ENCODE results near the gene CMBL. TPM values are rescaled to one million over a fixed set of nuclear protein-coding genes. Genes with fewer than 3 reads are reported as not detected.
A peak's percentile ranks its signal among the peaks of the same experiment; 100 is the strongest.

CMBL gene
- total RNA-seq, 1 donor from 2014 or later, result 24.0 TPM

DNA sequence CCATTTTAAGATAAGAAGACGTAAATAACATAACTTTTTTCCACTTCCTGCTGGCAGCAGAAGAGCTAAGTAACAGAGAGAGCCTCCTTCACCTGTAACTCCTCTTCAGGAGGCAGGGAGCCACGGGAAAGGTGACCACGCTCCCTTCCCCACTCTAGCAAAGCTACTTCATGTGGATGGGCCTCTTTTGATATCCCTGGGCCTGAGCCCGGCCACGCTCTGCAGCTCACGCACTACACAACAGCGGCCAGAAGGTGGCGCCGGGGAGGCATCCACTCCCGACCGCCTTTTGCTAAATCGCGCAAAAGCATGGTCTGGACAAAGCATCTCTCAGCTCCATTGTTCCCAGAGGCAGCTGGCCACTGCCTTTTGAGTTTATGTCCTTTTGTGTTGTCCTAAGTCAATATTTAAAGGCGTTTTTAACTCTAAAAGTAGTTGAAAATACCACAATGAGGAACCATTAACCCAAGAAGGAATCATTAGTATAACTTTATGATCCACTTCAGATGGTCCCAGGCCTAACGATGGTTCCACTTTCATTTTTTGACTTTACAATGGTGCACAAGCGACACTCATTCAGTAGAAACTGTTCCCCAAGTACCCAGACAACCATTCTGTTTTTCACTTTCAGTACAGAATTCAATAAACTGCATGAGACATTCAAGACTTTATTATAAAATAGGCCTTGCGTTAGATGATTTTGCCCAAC lies 23.6 kb downstream of the CMBL start:
- peak overlapping the region; percentile 83 for H3K27ac Mint-ChIP-seq (ENCODE audit: unreplicated experiment)
- TF ChIP-seq, protein P1, sequence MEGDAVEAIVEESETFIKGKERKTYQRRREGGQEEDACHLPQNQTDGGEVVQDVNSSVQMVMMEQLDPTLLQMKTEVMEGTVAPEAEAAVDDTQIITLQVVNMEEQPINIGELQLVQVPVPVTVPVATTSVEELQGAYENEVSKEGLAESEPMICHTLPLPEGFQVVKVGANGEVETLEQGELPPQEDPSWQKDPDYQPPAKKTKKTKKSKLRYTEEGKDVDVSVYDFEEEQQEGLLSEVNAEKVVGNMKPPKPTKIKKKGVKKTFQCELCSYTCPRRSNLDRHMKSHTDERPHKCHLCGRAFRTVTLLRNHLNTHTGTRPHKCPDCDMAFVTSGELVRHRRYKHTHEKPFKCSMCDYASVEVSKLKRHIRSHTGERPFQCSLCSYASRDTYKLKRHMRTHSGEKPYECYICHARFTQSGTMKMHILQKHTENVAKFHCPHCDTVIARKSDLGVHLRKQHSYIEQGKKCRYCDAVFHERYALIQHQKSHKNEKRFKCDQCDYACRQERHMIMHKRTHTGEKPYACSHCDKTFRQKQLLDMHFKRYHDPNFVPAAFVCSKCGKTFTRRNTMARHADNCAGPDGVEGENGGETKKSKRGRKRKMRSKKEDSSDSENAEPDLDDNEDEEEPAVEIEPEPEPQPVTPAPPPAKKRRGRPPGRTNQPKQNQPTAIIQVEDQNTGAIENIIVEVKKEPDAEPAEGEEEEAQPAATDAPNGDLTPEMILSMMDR (conservative IDR thresholded peaks at IDR 0.05), result peak; percentile 96
- no peaks in the 10 kb centered on the region for H3K27me3 Mint-ChIP-seq (ENCODE audit: low read depth)

GRCh38 chr5:10279925-10280720 lies 27.6 kb downstream of the CMBL start:
- Mint-ChIP-seq H3K27me3 (ENCODE audit: low read depth) (no peaks in the 10 kb centered on the region), H3K9me3 (no peaks in the 10 kb centered on the region), H3K4me1 (peaks cover 25% of the 10 kb centered on the region), H3K27ac (ENCODE audit: unreplicated experiment) (no peak overlapping the region), H3K36me3 (ENCODE audit: low read depth) (no peaks in the 10 kb centered on the region), H3K4me3 (no peak overlapping the region)
- TF ChIP-seq, protein P1 (conservative IDR thresholded peaks at IDR 0.05), result no peak
- DNase-seq (ENCODE audit: low read depth, low spot score), result no peak

More for the DNA sequence above, 23.6 kb downstream of the CMBL start:
- no peaks in the 10 kb centered on the region for H3K9me3 Mint-ChIP-seq
- peak; percentile 95 for DNase-seq (ENCODE audit: low read depth, low spot score)
- peaks cover 9% of the 10 kb centered on the region for H3K36me3 Mint-ChIP-seq (ENCODE audit: low read depth)
- no peak overlapping the region for H3K4me3 Mint-ChIP-seq
- H3K4me1 Mint-ChIP-seq, result peaks cover 9% of the 10 kb centered on the region

DNA sequence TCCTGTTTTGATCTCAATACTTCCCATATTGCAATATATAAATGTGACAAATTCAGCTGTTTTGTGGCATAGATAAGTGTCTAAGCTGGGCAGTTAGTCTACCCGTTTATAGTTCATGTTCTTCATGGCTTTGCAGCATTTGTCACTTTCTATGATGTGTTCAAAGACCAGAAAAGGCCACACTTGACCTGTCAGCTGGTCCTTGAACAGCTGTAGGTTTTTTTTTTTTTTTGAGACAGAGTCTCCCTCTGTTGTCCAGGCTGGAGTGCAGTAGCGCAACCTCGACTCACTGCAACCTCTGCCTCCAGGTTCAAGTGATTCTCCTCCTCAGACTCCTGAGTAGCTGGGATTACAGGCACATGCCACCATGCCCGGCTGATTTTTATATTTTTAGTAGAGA lies 28.4 kb downstream of the CMBL start:
- no peak overlapping the region for H3K4me3 Mint-ChIP-seq
- H3K4me1 Mint-ChIP-seq, result peaks cover 24% of the 10 kb centered on the region
- no peak overlapping the region for H3K27ac Mint-ChIP-seq (ENCODE audit: unreplicated experiment)
- no peak for DNase-seq (ENCODE audit: low read depth, low spot score)
- H3K36me3 Mint-ChIP-seq (ENCODE audit: low read depth), result no peaks in the 10 kb centered on the region
- H3K9me3 Mint-ChIP-seq, result no peaks in the 10 kb centered on the region
- no peaks in the 10 kb centered on the region for H3K27me3 Mint-ChIP-seq (ENCODE audit: low read depth)
- TF ChIP-seq, protein P1 (conservative IDR thresholded peaks at IDR 0.05), result no peak

GRCh38 chr5:10278658-10279279 lies 28.9 kb downstream of the CMBL start:
- Mint-ChIP-seq H3K36me3 (ENCODE audit: low read depth) (no peaks in the 10 kb centered on the region), H3K4me1 (peaks cover 18% of the 10 kb centered on the region), H3K27me3 (ENCODE audit: low read depth) (no peaks in the 10 kb centered on the region), H3K4me3 (no peak overlapping the region), H3K27ac (ENCODE audit: unreplicated experiment) (no peak overlapping the region), H3K9me3 (no peaks in the 10 kb centered on the region)
- DNase-seq (ENCODE audit: low read depth, low spot score), result no peak
- TF ChIP-seq, protein P1 (conservative IDR thresholded peaks at IDR 0.05), result no peak

DNA sequence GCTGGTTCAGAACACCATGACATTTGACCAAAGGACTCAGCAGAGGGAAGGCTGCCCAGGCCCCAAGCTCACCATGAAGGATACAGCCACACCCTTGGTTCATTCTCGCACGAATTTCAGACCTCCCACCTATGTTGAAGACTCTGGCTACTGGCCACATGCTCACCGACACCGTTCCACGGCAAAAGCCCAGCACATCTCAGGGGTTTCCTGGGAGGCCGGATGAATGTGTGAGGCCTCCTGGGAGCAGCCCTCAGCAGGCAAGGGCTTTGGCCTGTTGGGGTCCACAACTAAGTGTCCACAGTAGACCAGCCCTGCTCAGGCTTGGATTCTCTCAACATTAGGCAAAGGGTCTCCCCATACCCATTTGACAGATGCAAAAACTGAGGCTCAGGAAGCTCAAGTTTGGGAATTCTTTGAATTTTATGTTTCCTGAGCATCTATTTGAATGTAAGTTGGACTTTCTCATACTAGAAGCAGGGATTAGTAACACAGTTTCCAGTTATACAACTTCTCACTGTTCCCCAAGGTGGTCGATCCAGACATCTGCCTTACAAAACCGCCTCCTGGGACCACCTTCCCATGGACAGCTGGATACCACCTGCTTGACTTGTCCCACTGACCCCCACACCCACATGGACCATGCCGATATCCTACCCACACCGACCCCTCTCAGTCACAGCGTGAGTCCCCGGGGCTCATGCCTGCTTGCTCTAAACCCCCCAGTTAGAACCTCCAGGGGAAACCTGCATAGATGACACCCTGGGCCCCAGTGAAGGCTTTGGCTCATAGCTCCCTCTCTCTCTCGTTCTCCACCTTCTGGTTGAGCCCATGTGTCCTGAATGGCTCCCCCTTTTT lies 29.7 kb downstream of the CMBL start:
- no peak for DNase-seq (ENCODE audit: low read depth, low spot score)
- no peaks in the 10 kb centered on the region for H3K9me3 Mint-ChIP-seq
- no peak overlapping the region for H3K27ac Mint-ChIP-seq (ENCODE audit: unreplicated experiment)
- TF ChIP-seq, protein P1 (conservative IDR thresholded peaks at IDR 0.05), result no peak
- H3K4me1 Mint-ChIP-seq, result peaks cover 16% of the 10 kb centered on the region
- H3K36me3 Mint-ChIP-seq (ENCODE audit: low read depth), result no peaks in the 10 kb centered on the region
- H3K27me3 Mint-ChIP-seq (ENCODE audit: low read depth), result no peaks in the 10 kb centered on the region
- no peak overlapping the region for H3K4me3 Mint-ChIP-seq
